ENCODE measurements around the gene OSBPL10. TPM values are rescaled to one million over a fixed set of nuclear protein-coding genes. Genes with fewer than 3 reads are reported as not detected.

OSBPL10 gene
- total RNA-seq, 1 donor from 2014 or later = 8.4 TPM

DNA sequence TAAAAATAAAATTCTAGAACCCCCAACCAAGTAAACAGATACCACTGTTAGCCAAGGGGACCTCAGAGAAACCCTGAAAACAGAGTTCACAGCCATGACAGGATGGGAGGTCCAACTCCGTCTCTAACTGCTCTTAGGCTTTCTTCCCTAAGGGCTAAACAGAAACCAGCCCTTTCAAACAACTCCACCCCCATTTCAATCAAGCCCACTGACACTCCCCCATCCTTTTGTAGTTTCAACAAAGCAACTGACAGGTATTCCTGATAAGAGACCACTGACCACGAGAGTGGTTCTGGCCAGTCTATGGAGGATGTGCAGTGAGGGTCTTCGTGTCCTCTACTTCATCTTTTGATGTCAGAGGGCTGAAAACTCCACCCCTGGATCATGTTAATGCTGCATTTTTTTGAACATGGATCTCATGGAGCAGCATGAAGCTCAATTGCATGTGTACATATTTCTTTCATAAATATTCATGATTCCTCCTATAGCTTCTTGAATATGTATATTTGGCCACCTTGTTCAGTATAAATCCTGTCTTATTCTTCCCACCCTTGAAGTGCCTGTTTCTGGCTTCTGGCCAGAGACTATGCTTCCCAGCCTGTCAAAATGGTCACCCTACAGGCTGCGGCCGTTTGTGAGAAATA lies 222.6 kb downstream of the OSBPL10 start:
- Histone ChIP-seq H3K27ac (no peak overlapping the region), H3K79me2 (ENCODE audit: low read depth) (no peaks in the 10 kb centered on the region)
- H3K27ac Mint-ChIP-seq = no peak overlapping the region

GRCh38 chr3:31755926-31756658 lies 225.0 kb downstream of the OSBPL10 start:
- no peak overlapping the region for H3K27ac Mint-ChIP-seq
- peaks cover 4% of the 10 kb centered on the region for H3K27me3 Mint-ChIP-seq (ENCODE audit: insufficient read depth, low read depth)
- Histone ChIP-seq H3K4me3 (no peak overlapping the region), H3K27me3 (no peaks in the 10 kb centered on the region), H3K9me3 (ENCODE audit: low read depth) (no peaks in the 10 kb centered on the region), H3K36me3 (no peaks in the 10 kb centered on the region), H2AFZ (replicated peaks) (no peak overlapping the region), H3F3A (ENCODE audit: low read depth) (no peaks in the 10 kb centered on the region), H3K4me1 (peaks cover 6% of the 10 kb centered on the region), H4K20me1 (ENCODE audit: low read depth) (no peaks in the 10 kb centered on the region), H3K9ac (no peak overlapping the region), H3K4me2 (no peak overlapping the region), H3K27ac (no peak overlapping the region), H3K79me2 (ENCODE audit: low read depth) (no peaks in the 10 kb centered on the region)
- no peaks in the 10 kb centered on the region for H3K9me3 Mint-ChIP-seq
- no peaks in the 10 kb centered on the region for H3K36me3 Mint-ChIP-seq
- no peaks in the 10 kb centered on the region for H3K4me1 Mint-ChIP-seq
- no peak overlapping the region for H3K4me3 Mint-ChIP-seq
- TF ChIP-seq EZH2phosphoT487 (IDR thresholded peaks at IDR 0.05) (no peak), EZH2 (IDR thresholded peaks at IDR 0.05) (no peak)
- TF ChIP-seq, protein P1, sequence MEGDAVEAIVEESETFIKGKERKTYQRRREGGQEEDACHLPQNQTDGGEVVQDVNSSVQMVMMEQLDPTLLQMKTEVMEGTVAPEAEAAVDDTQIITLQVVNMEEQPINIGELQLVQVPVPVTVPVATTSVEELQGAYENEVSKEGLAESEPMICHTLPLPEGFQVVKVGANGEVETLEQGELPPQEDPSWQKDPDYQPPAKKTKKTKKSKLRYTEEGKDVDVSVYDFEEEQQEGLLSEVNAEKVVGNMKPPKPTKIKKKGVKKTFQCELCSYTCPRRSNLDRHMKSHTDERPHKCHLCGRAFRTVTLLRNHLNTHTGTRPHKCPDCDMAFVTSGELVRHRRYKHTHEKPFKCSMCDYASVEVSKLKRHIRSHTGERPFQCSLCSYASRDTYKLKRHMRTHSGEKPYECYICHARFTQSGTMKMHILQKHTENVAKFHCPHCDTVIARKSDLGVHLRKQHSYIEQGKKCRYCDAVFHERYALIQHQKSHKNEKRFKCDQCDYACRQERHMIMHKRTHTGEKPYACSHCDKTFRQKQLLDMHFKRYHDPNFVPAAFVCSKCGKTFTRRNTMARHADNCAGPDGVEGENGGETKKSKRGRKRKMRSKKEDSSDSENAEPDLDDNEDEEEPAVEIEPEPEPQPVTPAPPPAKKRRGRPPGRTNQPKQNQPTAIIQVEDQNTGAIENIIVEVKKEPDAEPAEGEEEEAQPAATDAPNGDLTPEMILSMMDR (IDR thresholded peaks at IDR 0.05) = no peak
- no peak for DNase-seq (ENCODE audit: low spot score)

More for the DNA sequence above, 222.6 kb downstream of the OSBPL10 start:
- Mint-ChIP-seq H3K4me1 (peaks cover 15% of the 10 kb centered on the region), H3K27me3 (ENCODE audit: insufficient read depth, low read depth) (peaks cover 3% of the 10 kb centered on the region), H3K9me3 (no peaks in the 10 kb centered on the region), H3K36me3 (no peaks in the 10 kb centered on the region), H3K4me3 (no peak overlapping the region)
- H3K4me1 ChIP-seq = peaks cover 9% of the 10 kb centered on the region
- no peaks in the 10 kb centered on the region for H3F3A ChIP-seq (ENCODE audit: low read depth)
- no peak overlapping the region for H3K4me2 ChIP-seq
- H3K4me3 ChIP-seq = no peak overlapping the region
- no peaks in the 10 kb centered on the region for H3K9me3 ChIP-seq (ENCODE audit: low read depth)
- H3K36me3 ChIP-seq = no peaks in the 10 kb centered on the region
- H3K27me3 ChIP-seq = no peaks in the 10 kb centered on the region
- no peak overlapping the region for H3K9ac ChIP-seq
- no peak for DNase-seq (ENCODE audit: low spot score)
- no peak for TF ChIP-seq EZH2 (IDR thresholded peaks at IDR 0.05)
- no peak overlapping the region for H2AFZ ChIP-seq (replicated peaks)
- H4K20me1 ChIP-seq (ENCODE audit: low read depth) = no peaks in the 10 kb centered on the region

- H3K9me3 ChIP-seq (ENCODE audit: low read depth) = no peaks in the 10 kb centered on the region
- no peak overlapping the region for H3K9ac ChIP-seq
- no peak overlapping the region for H3K4me2 ChIP-seq
- Mint-ChIP-seq H3K9me3 (no peaks in the 10 kb centered on the region), H3K36me3 (no peaks in the 10 kb centered on the region), H3K4me3 (no peak overlapping the region), H3K27me3 (ENCODE audit: insufficient read depth, low read depth) (peaks cover 4% of the 10 kb centered on the region), H3K4me1 (no peaks in the 10 kb centered on the region), H3K27ac (no peak overlapping the region)
- no peak for TF ChIP-seq EZH2phosphoT487 (IDR thresholded peaks at IDR 0.05)
- TF ChIP-seq EZH2 (IDR thresholded peaks at IDR 0.05) = no peak
- TF ChIP-seq, protein P1 (IDR thresholded peaks at IDR 0.05) = no peak
- no peaks in the 10 kb centered on the region for H3K36me3 ChIP-seq
- H3K27me3 ChIP-seq = no peaks in the 10 kb centered on the region
- H2AFZ ChIP-seq (replicated peaks) = no peak overlapping the region
- H3F3A ChIP-seq (ENCODE audit: low read depth) = no peaks in the 10 kb centered on the region
- no peak overlapping the region for H3K27ac ChIP-seq
- H3K4me1 ChIP-seq = peaks cover 6% of the 10 kb centered on the region
- no peaks in the 10 kb centered on the region for H4K20me1 ChIP-seq (ENCODE audit: low read depth)
- no peaks in the 10 kb centered on the region for H3K79me2 ChIP-seq (ENCODE audit: low read depth)
- DNase-seq (ENCODE audit: low spot score) = no peak
- H3K4me3 ChIP-seq = no peak overlapping the region
These were observed 226.3 kb downstream of the OSBPL10 start for GRCh38 chr3:31754575-31755278.

Measured in neural progenitor cell (in vitro differentiated cells).